ENCODE data around the gene STK35. TPM values are rescaled to one million over a fixed set of nuclear protein-coding genes. Genes with fewer than 3 reads are reported as not detected.

Gene STK35
- total RNA-seq, 4 donors from 2014 or later: 10.2 to 28.0 (median 17.5) TPM

DNA sequence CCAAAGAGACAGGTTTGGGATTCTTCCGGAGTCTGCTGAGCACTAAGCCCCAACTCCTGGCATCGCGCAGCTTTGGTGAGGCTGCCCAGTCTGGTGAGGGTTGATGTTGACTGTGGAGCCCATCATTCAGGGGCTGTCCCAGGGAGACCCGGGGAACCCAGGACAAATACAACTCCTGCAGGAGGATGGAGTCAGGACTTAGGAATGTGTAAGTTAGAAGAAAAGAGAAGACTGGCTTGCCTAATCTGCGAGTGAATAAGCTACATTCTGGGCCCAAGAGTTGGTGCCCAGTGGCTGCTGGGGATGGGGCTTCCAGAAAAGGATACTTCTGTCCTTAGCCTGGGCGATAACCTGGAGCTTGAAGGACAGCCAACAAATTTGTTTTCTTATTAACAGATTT, 47.9 kb downstream of the STK35 start:
- H3K4me3 ChIP-seq: no peak overlapping the region
- TF ChIP-seq POLR2A (IDR thresholded peaks at IDR 0.05): no peak
- TF ChIP-seq, protein P1, sequence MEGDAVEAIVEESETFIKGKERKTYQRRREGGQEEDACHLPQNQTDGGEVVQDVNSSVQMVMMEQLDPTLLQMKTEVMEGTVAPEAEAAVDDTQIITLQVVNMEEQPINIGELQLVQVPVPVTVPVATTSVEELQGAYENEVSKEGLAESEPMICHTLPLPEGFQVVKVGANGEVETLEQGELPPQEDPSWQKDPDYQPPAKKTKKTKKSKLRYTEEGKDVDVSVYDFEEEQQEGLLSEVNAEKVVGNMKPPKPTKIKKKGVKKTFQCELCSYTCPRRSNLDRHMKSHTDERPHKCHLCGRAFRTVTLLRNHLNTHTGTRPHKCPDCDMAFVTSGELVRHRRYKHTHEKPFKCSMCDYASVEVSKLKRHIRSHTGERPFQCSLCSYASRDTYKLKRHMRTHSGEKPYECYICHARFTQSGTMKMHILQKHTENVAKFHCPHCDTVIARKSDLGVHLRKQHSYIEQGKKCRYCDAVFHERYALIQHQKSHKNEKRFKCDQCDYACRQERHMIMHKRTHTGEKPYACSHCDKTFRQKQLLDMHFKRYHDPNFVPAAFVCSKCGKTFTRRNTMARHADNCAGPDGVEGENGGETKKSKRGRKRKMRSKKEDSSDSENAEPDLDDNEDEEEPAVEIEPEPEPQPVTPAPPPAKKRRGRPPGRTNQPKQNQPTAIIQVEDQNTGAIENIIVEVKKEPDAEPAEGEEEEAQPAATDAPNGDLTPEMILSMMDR (IDR thresholded peaks at IDR 0.05): no peak
- H3K27ac ChIP-seq: no peak overlapping the region
- no peak for DNase-seq
- peaks cover 0 to 14% of the 10 kb centered on the region in 2 donors for H3K4me1 ChIP-seq
- H3K27me3 ChIP-seq: no peaks in the 10 kb centered on the region
- intact Hi-C loops (cut with DNase I; ENCODE audit: low total_unique reads): no loop called here
- H3K9me3 ChIP-seq: no peaks in the 10 kb centered on the region
- no peaks in the 10 kb centered on the region for H3K36me3 ChIP-seq

GRCh38 chr20:2150660-2151059, 49.0 kb downstream of the STK35 start:
- no peaks in the 10 kb centered on the region for H3K9me3 ChIP-seq
- intact Hi-C loops (cut with DNase I; ENCODE audit: low total_unique reads): no loop called here
- TF ChIP-seq POLR2A (IDR thresholded peaks at IDR 0.05): no peak
- TF ChIP-seq, protein P1 (IDR thresholded peaks at IDR 0.05): no peak
- H3K27ac ChIP-seq: no peak overlapping the region
- no peak for DNase-seq
- H3K27me3 ChIP-seq: no peaks in the 10 kb centered on the region
- no peaks in the 10 kb centered on the region for H3K36me3 ChIP-seq
- no peak overlapping the region for H3K4me3 ChIP-seq
- peaks cover 0 to 14% of the 10 kb centered on the region in 2 donors for H3K4me1 ChIP-seq

DNA sequence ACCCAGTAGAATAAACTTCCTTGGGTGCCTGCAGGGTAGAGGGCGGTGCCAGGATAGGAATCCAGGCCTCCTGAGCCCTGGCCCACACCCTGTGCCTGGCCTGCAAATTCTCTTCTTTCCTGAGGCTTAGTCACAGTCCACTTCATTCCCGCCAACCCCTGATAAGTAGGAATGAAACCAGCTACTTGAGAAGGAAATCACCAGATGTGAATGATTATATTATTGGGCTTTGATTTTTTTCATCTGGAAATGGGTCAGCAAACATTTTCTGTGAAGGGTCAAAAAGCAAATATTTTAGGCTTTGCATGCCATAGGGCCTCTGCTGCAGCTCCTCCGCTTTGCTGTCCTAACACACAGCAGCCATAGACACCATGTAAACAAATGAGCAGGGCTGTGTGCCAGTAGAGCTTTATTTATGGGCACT, 50.2 kb downstream of the STK35 start:
- Histone ChIP-seq H3K4me1 (peaks cover 0 to 14% of the 10 kb centered on the region in 2 donors), H3K27ac (peak overlapping the region in 1 of 2 donors; percentile 37), H3K36me3 (no peaks in the 10 kb centered on the region), H3K9me3 (no peaks in the 10 kb centered on the region), H3K27me3 (no peaks in the 10 kb centered on the region), H3K4me3 (no peak overlapping the region)
- intact Hi-C loops (cut with DNase I; ENCODE audit: low total_unique reads): no loop called here
- TF ChIP-seq POLR2A (IDR thresholded peaks at IDR 0.05): no peak
- TF ChIP-seq, protein P1 (IDR thresholded peaks at IDR 0.05): no peak
- DNase-seq: no peak

- peak overlapping the region in 1 of 2 donors; percentile 37 for H3K27ac ChIP-seq
- H3K27me3 ChIP-seq: no peaks in the 10 kb centered on the region
- H3K36me3 ChIP-seq: no peaks in the 10 kb centered on the region
- no peak overlapping the region for H3K4me3 ChIP-seq
- H3K9me3 ChIP-seq: no peaks in the 10 kb centered on the region
- DNase-seq: no peak
- TF ChIP-seq, protein P1 (IDR thresholded peaks at IDR 0.05): no peak
- no peak for TF ChIP-seq POLR2A (IDR thresholded peaks at IDR 0.05)
- H3K4me1 ChIP-seq: peaks cover 0 to 14% of the 10 kb centered on the region in 2 donors
- intact Hi-C loops (cut with DNase I; ENCODE audit: low total_unique reads): no loop called here
Observed at GRCh38 chr20:2152317-2152716, 50.7 kb downstream of the STK35 start.

- Histone ChIP-seq H3K4me3 (no peak overlapping the region), H3K9me3 (no peaks in the 10 kb centered on the region), H3K27ac (no peak overlapping the region), H3K36me3 (no peaks in the 10 kb centered on the region), H3K27me3 (no peaks in the 10 kb centered on the region), H3K4me1 (peaks cover 0 to 14% of the 10 kb centered on the region in 2 donors)
- TF ChIP-seq, protein P1 (IDR thresholded peaks at IDR 0.05): no peak
- no peak for TF ChIP-seq POLR2A (IDR thresholded peaks at IDR 0.05)
- intact Hi-C loops (cut with DNase I; ENCODE audit: low total_unique reads): no loop called here
- DNase-seq: no peak
Observed at GRCh38 chr20:2153326-2153725, 51.7 kb downstream of the STK35 start.

Data from uterus (tissue), 4 donors.